HEK293 (cell line): ENCODE data around the gene MYBPC3.
A peak's percentile ranks its signal among the peaks of the same experiment; 100 is the strongest.

ENCODE experiments used
- CTCF ChIA-PET: fragments of 350-600 bp; formaldehyde crosslinking; extraction: SDS; loops from one replicate; lab custom pipeline; 2021; ENCODE audit warnings: antibody characterized with exemption; lab: Yijun Ruan, JAX
- POLR2A ChIA-PET: fragments of 300-600 bp; formaldehyde crosslinking; extraction: SDS; loops from one replicate; lab custom pipeline; 2020; ENCODE audit warnings: antibody characterized with exemption, inconsistent platforms; lab: Yijun Ruan, JAX
- H3K27ac ChIP-seq: fragments of 200-500 bp; sonication (Bioruptor generic); 2 replicates; pipeline ENCODE4 v1.5.1; 2014; ENCODE audit warnings: low read depth, low read length, control low read depth, inconsistent platforms; ENCODE audit errors: extremely low read depth
- H3K36me3 ChIP-seq, 2 experiments: fragments of 200-500 bp in 1 of 2; sonication (Bioruptor generic) in 1 of 2; 1 replicate in 1 of 2; 2 replicates in 1 of 2; pipeline ENCODE4 v1.5.1; 2014 to 2017; ENCODE audit warnings: inconsistent platforms in 2 of 2, low read length in 2 of 2; ENCODE audit not compliant: control insufficient read depth in 2 of 2, insufficient read depth in 1 of 2
- H3K4me1 ChIP-seq: fragments of 200-500 bp; sonication (Bioruptor generic); 2 replicates; pipeline ENCODE4 v1.5.1; 2014; ENCODE audit warnings: mild to moderate bottlenecking, low read length, inconsistent platforms; ENCODE audit not compliant: control insufficient read depth, insufficient read depth
- H3K4me3 ChIP-seq: 2 replicates; pipeline ENCODE4 v1.5.1; 2011; ENCODE audit warnings: low read depth, mild to moderate bottlenecking, control low read depth, low read length, moderate library complexity
- H3K9me3 ChIP-seq: fragments of 200-500 bp; sonication (Bioruptor generic); 2 replicates; pipeline ENCODE4 v1.5.1; 2014; ENCODE audit warnings: low read depth, low read length, inconsistent platforms; ENCODE audit not compliant: control insufficient read depth, insufficient read depth
- BCL11A ChIP-seq: fragments of 450-650 bp; formaldehyde crosslinking; IDR thresholded peaks from 2 replicates; pipeline ENCODE4 v1.5.1; 2016; ENCODE audit warnings: low read depth, missing biosample characterization, missing genetic modification characterization
- EGR2 ChIP-seq: fragments of 450-650 bp; formaldehyde crosslinking; IDR thresholded peaks from 2 replicates; pipeline ENCODE4 v1.5.1; 2016; ENCODE audit warnings: low read depth, missing biosample characterization, missing genetic modification characterization
- GFI1B ChIP-seq: fragments of 450-650 bp; formaldehyde crosslinking; IDR thresholded peaks from 2 replicates; pipeline ENCODE4 v1.5.1; 2016; ENCODE audit warnings: missing biosample characterization, missing genetic modification characterization
- ZFHX2 ChIP-seq: fragments of 450-650 bp; formaldehyde crosslinking; conservative IDR thresholded peaks from 2 replicates; pipeline ENCODE4 v1.5.1; 2016; ENCODE audit warnings: missing biosample characterization, missing genetic modification characterization
- ZFP3 ChIP-seq: fragments of 450-650 bp; formaldehyde crosslinking; IDR thresholded peaks from 2 replicates; pipeline ENCODE4 v1.5.1; 2016; ENCODE audit warnings: low read depth, missing biosample characterization, missing genetic modification characterization
- ZNF114 ChIP-seq: fragments of 450-650 bp; formaldehyde crosslinking; IDR thresholded peaks from 2 replicates; pipeline ENCODE4 v1.5.0; 2017; ENCODE audit warnings: missing biosample characterization, missing genetic modification characterization
- ZNF148 ChIP-seq: fragments of 450-650 bp; formaldehyde crosslinking; IDR thresholded peaks from 2 replicates; pipeline ENCODE4 v1.5.0; 2017; ENCODE audit warnings: missing biosample characterization, missing genetic modification characterization, borderline replicate concordance
- ZNF169 ChIP-seq: fragments of 450-650 bp; formaldehyde crosslinking; IDR thresholded peaks from 2 replicates; pipeline ENCODE4 v1.5.1; 2016; ENCODE audit warnings: missing biosample characterization, missing genetic modification characterization
- ZNF175 ChIP-seq: fragments of 450-650 bp; formaldehyde crosslinking; IDR thresholded peaks from 2 replicates; pipeline ENCODE4 v1.5.1; 2016; ENCODE audit warnings: missing biosample characterization, missing genetic modification characterization
- ZNF18 ChIP-seq: fragments of 450-650 bp; formaldehyde crosslinking; IDR thresholded peaks from 2 replicates; pipeline ENCODE4 v1.5.1; 2016; ENCODE audit warnings: missing biosample characterization, missing genetic modification characterization
- ZNF280D ChIP-seq: fragments of 450-650 bp; formaldehyde crosslinking; IDR thresholded peaks from 2 replicates; pipeline ENCODE4 v1.5.1; 2016; ENCODE audit warnings: missing biosample characterization, missing genetic modification characterization
- ZNF391 ChIP-seq: fragments of 450-650 bp; formaldehyde crosslinking; IDR thresholded peaks from 2 replicates; pipeline ENCODE4 v1.5.1; 2016; ENCODE audit warnings: low read depth, missing biosample characterization, missing genetic modification characterization, borderline replicate concordance
- ZSCAN16 ChIP-seq: fragments of 450-650 bp; formaldehyde crosslinking; IDR thresholded peaks from 2 replicates; pipeline ENCODE4 v1.5.1; 2016; ENCODE audit warnings: missing biosample characterization, missing genetic modification characterization
- TF ChIP-seq, protein P1 (sequence below): fragments of 450-650 bp; formaldehyde crosslinking; IDR thresholded peaks from 2 replicates; pipeline ENCODE4 v1.5.1; 2016; ENCODE audit warnings: missing biosample characterization, missing genetic modification characterization, low read depth
- TF ChIP-seq, protein P2 (sequence below): fragments of 450-650 bp; formaldehyde crosslinking; IDR thresholded peaks from 2 replicates; pipeline ENCODE4 v1.5.1; 2016; ENCODE audit warnings: missing biosample characterization, missing genetic modification characterization
- TF ChIP-seq, protein P3 (sequence below): fragments of 450-650 bp; formaldehyde crosslinking; IDR thresholded peaks from 2 replicates; pipeline ENCODE4 v1.5.1; 2016; ENCODE audit warnings: missing biosample characterization, missing genetic modification characterization
- TF ChIP-seq, protein P4 (sequence below): sonication (generic); formaldehyde crosslinking; IDR thresholded peaks from 2 replicates; pipeline ENCODE4 v1.8.1; 2022; ENCODE audit warnings: mild to moderate bottlenecking, moderate library complexity, missing genetic modification reagents

MYBPC3 gene

GRCh38 chr11:47372422-47372821 lies 19.9 kb upstream of the MYBPC3 start:
- CTCF ChIA-PET, result interaction anchor here (1.5 to 4.1 kb wide), 7 partner anchors 20 to 81 kb away, joined by 3 to 36 read pairs (median 23); partner anchors contain the start of gene SLC39A13
- no peaks in the 10 kb centered on the region for H3K4me1 ChIP-seq
- H3K9me3 ChIP-seq, result no peaks in the 10 kb centered on the region
- POLR2A ChIA-PET, result interaction anchor here (0.5 kb wide), 1 partner anchor 475 kb away, joined by 3 read pairs; no protein-coding TSS in a partner anchor
- no peak overlapping the region for H3K4me3 ChIP-seq
- H3K36me3 ChIP-seq, result no peaks in the 10 kb centered on the region
- no peak overlapping the region for H3K27ac ChIP-seq
- TF ChIP-seq ZFHX2 (tag by site-specific recombination), result peak; percentile 50; the same call in 1 of the 2 replicates
- TF ChIP-seq EGR2 (tag by site-specific recombination), result peak; percentile 54; the same call in 1 of the 2 replicates
- TF ChIP-seq ZNF148 (tag by site-specific recombination), result no peak

DNA sequence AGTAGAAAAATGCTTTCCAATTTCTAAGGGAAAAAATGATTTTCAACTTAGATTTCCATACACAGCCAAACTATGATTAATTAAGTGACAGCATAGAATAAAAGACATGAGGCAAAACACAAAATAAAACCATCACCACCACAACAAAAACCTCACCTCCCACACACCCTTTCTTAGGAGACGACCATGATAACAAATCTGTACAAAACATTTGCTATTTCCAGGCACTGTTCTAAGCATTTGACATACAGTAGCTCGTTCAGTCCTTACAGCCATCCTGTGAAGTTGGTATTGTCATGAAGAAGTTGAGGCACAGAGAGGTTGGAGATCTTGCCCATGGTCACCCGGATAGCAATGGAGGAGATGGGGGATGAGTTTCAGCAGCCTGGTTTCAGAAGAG lies 17.2 kb upstream of the MYBPC3 start:
- Histone ChIP-seq H3K36me3 (no peaks in the 10 kb centered on the region), H3K27ac (no peak overlapping the region), H3K4me1 (no peaks in the 10 kb centered on the region), H3K9me3 (no peaks in the 10 kb centered on the region), H3K4me3 (no peak overlapping the region)
- ChIA-PET CTCF (interaction anchor here (0.5 to 3.0 kb wide), 3 partner anchors 15 to 42 kb away, joined by 3 to 10 read pairs (median 6); no protein-coding TSS in a partner anchor), POLR2A (no interaction called here)
- TF ChIP-seq ZNF114 (no peak), ZFP3 (tag by site-specific recombination) (no peak), BCL11A (tag by site-specific recombination) (no peak), GFI1B (tag by site-specific recombination) (no peak), ZNF175 (tag by site-specific recombination) (no peak), ZSCAN16 (no peak), ZNF280D (tag by site-specific recombination) (no peak), ZNF391 (no peak), ZNF169 (tag by site-specific recombination) (no peak), ZFHX2 (tag by site-specific recombination) (no peak), ZNF18 (no peak)
- TF ChIP-seq, protein P1, sequence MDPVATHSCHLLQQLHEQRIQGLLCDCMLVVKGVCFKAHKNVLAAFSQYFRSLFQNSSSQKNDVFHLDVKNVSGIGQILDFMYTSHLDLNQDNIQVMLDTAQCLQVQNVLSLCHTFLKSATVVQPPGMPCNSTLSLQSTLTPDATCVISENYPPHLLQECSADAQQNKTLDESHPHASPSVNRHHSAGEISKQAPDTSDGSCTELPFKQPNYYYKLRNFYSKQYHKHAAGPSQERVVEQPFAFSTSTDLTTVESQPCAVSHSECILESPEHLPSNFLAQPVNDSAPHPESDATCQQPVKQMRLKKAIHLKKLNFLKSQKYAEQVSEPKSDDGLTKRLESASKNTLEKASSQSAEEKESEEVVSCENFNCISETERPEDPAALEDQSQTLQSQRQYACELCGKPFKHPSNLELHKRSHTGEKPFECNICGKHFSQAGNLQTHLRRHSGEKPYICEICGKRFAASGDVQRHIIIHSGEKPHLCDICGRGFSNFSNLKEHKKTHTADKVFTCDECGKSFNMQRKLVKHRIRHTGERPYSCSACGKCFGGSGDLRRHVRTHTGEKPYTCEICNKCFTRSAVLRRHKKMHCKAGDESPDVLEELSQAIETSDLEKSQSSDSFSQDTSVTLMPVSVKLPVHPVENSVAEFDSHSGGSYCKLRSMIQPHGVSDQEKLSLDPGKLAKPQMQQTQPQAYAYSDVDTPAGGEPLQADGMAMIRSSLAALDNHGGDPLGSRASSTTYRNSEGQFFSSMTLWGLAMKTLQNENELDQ (tag by site-specific recombination), result no peak
- TF ChIP-seq, protein P2, sequence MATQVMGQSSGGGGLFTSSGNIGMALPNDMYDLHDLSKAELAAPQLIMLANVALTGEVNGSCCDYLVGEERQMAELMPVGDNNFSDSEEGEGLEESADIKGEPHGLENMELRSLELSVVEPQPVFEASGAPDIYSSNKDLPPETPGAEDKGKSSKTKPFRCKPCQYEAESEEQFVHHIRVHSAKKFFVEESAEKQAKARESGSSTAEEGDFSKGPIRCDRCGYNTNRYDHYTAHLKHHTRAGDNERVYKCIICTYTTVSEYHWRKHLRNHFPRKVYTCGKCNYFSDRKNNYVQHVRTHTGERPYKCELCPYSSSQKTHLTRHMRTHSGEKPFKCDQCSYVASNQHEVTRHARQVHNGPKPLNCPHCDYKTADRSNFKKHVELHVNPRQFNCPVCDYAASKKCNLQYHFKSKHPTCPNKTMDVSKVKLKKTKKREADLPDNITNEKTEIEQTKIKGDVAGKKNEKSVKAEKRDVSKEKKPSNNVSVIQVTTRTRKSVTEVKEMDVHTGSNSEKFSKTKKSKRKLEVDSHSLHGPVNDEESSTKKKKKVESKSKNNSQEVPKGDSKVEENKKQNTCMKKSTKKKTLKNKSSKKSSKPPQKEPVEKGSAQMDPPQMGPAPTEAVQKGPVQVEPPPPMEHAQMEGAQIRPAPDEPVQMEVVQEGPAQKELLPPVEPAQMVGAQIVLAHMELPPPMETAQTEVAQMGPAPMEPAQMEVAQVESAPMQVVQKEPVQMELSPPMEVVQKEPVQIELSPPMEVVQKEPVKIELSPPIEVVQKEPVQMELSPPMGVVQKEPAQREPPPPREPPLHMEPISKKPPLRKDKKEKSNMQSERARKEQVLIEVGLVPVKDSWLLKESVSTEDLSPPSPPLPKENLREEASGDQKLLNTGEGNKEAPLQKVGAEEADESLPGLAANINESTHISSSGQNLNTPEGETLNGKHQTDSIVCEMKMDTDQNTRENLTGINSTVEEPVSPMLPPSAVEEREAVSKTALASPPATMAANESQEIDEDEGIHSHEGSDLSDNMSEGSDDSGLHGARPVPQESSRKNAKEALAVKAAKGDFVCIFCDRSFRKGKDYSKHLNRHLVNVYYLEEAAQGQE, result no peak
- TF ChIP-seq, protein P3, sequence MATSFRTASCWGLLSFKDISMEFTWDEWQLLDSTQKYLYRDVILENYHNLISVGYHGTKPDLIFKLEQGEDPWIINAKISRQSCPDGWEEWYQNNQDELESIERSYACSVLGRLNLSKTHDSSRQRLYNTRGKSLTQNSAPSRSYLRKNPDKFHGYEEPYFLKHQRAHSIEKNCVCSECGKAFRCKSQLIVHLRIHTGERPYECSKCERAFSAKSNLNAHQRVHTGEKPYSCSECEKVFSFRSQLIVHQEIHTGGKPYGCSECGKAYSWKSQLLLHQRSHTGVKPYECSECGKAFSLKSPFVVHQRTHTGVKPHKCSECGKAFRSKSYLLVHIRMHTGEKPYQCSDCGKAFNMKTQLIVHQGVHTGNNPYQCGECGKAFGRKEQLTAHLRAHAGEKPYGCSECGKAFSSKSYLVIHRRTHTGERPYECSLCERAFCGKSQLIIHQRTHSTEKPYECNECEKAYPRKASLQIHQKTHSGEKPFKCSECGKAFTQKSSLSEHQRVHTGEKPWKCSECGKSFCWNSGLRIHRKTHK (tag by site-specific recombination), result no peak
- TF ChIP-seq, protein P4, sequence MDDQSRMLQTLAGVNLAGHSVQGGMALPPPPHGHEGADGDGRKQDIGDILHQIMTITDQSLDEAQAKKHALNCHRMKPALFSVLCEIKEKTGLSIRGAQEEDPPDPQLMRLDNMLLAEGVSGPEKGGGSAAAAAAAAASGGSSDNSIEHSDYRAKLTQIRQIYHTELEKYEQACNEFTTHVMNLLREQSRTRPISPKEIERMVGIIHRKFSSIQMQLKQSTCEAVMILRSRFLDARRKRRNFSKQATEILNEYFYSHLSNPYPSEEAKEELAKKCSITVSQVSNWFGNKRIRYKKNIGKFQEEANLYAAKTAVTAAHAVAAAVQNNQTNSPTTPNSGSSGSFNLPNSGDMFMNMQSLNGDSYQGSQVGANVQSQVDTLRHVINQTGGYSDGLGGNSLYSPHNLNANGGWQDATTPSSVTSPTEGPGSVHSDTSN, result no peak
